Measurements from ENCODE around the gene FAM83B. TPM values are rescaled to one million over a fixed set of nuclear protein-coding genes. Genes with fewer than 3 reads are reported as not detected.

Gene FAM83B
- total RNA-seq, 1 experiment from 2014 or later, result 3.9 TPM

DNA sequence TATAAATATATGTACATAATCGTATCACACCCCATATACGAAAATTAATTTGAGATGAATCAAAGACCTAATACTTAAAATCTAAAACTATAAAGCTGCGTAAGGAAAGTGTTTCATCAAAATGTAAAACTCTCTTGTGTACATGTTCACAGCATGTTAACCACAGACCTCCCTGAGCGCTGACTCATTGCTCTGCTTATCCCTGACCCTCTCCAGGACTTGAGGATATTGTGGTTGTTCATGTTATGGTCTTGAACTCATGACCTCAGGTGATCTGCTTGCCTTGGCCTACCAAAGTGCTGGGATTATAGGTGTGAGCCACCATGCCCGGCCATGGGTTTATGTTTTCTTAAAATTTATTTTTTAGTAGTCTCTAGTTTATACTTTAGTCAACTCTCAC, 14.2 kb downstream of the FAM83B start:
- no peak for ATAC-seq
- TF ChIP-seq TEAD1 (CRISPR knock-in tag; IDR thresholded peaks at IDR 0.05) (no peak), SMAD4 (CRISPR knock-in tag; IDR thresholded peaks at IDR 0.05) (no peak), ZNF416 (CRISPR knock-in tag; IDR thresholded peaks at IDR 0.05) (no peak), ZBTB43 (CRISPR knock-in tag; IDR thresholded peaks at IDR 0.05) (no peak), IRF2 (CRISPR knock-in tag; IDR thresholded peaks at IDR 0.05; ENCODE audit: borderline replicate concordance, low read depth) (no peak), GTF2I (CRISPR knock-in tag; conservative IDR thresholded peaks at IDR 0.05) (no peak), HMGXB4 (CRISPR knock-in tag; IDR thresholded peaks at IDR 0.05) (no peak), ZNF263 (CRISPR knock-in tag; IDR thresholded peaks at IDR 0.05; ENCODE audit: low read depth) (no peak), FOXJ3 (CRISPR knock-in tag; IDR thresholded peaks at IDR 0.05; ENCODE audit: borderline replicate concordance) (no peak)
- TF ChIP-seq, protein P1, sequence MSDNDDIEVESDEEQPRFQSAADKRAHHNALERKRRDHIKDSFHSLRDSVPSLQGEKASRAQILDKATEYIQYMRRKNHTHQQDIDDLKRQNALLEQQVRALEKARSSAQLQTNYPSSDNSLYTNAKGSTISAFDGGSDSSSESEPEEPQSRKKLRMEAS (CRISPR knock-in tag; IDR thresholded peaks at IDR 0.05), result no peak
- TF ChIP-seq, protein P2, sequence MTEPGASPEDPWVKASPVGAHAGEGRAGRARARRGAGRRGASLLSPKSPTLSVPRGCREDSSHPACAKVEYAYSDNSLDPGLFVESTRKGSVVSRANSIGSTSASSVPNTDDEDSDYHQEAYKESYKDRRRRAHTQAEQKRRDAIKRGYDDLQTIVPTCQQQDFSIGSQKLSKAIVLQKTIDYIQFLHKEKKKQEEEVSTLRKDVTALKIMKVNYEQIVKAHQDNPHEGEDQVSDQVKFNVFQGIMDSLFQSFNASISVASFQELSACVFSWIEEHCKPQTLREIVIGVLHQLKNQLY (CRISPR knock-in tag; IDR thresholded peaks at IDR 0.05), result no peak
- TF ChIP-seq, protein P3, sequence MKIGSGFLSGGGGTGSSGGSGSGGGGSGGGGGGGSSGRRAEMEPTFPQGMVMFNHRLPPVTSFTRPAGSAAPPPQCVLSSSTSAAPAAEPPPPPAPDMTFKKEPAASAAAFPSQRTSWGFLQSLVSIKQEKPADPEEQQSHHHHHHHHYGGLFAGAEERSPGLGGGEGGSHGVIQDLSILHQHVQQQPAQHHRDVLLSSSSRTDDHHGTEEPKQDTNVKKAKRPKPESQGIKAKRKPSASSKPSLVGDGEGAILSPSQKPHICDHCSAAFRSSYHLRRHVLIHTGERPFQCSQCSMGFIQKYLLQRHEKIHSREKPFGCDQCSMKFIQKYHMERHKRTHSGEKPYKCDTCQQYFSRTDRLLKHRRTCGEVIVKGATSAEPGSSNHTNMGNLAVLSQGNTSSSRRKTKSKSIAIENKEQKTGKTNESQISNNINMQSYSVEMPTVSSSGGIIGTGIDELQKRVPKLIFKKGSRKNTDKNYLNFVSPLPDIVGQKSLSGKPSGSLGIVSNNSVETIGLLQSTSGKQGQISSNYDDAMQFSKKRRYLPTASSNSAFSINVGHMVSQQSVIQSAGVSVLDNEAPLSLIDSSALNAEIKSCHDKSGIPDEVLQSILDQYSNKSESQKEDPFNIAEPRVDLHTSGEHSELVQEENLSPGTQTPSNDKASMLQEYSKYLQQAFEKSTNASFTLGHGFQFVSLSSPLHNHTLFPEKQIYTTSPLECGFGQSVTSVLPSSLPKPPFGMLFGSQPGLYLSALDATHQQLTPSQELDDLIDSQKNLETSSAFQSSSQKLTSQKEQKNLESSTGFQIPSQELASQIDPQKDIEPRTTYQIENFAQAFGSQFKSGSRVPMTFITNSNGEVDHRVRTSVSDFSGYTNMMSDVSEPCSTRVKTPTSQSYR (CRISPR knock-in tag; IDR thresholded peaks at IDR 0.05), result no peak

GRCh38 chr6:54861905-54862616, 15.5 kb downstream of the FAM83B start:
- Mint-ChIP-seq H3K4me1 (peaks cover 33% of the 10 kb centered on the region), H3K36me3 (no peaks in the 10 kb centered on the region), H3K27me3 (ENCODE audit: low read depth) (no peaks in the 10 kb centered on the region), H3K4me3 (no peak overlapping the region), H3K9me3 (no peaks in the 10 kb centered on the region), H3K27ac (no peak overlapping the region)
- DNase-seq (ENCODE audit: low spot score), result no peak
- TF ChIP-seq ZNF416 (CRISPR knock-in tag; IDR thresholded peaks at IDR 0.05) (no peak), ZNF671 (CRISPR knock-in tag; IDR thresholded peaks at IDR 0.05) (no peak), SMAD3 (CRISPR knock-in tag; IDR thresholded peaks at IDR 0.05; ENCODE audit: borderline replicate concordance) (no peak), IRF2 (CRISPR knock-in tag; IDR thresholded peaks at IDR 0.05; ENCODE audit: borderline replicate concordance, low read depth) (no peak)
- ChIA-PET POLR2A (no interaction called here), CTCF (no interaction called here)
- ATAC-seq, result no peak

More for the DNA sequence above, 14.2 kb downstream of the FAM83B start:
- Mint-ChIP-seq H3K27me3 (ENCODE audit: low read depth) (no peaks in the 10 kb centered on the region), H3K9me3 (no peaks in the 10 kb centered on the region), H3K36me3 (no peaks in the 10 kb centered on the region), H3K27ac (no peak overlapping the region), H3K4me1 (peaks cover 42% of the 10 kb centered on the region), H3K4me3 (no peak overlapping the region)
- ChIA-PET CTCF (interaction anchor here (0.7 kb wide), 1 partner anchor 11 kb away, joined by 4 read pairs; no protein-coding TSS in a partner anchor), POLR2A (no interaction called here)
- no peak for DNase-seq (ENCODE audit: low spot score)

GRCh38 chr6:54864272-54864671, 17.7 kb downstream of the FAM83B start:
- Mint-ChIP-seq H3K4me3 (no peak overlapping the region), H3K4me1 (peaks cover 28% of the 10 kb centered on the region), H3K9me3 (no peaks in the 10 kb centered on the region), H3K27ac (no peak overlapping the region), H3K36me3 (no peaks in the 10 kb centered on the region), H3K27me3 (ENCODE audit: low read depth) (no peaks in the 10 kb centered on the region)
- ChIA-PET CTCF (no interaction called here), POLR2A (no interaction called here)
- ATAC-seq, result no peak
- no peak for DNase-seq (ENCODE audit: low spot score)
- TF ChIP-seq, protein P4, sequence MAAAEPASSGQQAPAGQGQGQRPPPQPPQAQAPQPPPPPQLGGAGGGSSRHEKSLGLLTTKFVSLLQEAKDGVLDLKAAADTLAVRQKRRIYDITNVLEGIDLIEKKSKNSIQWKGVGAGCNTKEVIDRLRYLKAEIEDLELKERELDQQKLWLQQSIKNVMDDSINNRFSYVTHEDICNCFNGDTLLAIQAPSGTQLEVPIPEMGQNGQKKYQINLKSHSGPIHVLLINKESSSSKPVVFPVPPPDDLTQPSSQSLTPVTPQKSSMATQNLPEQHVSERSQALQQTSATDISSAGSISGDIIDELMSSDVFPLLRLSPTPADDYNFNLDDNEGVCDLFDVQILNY (CRISPR knock-in tag; IDR thresholded peaks at IDR 0.05), result no peak
- no peak for TF ChIP-seq MXD4 (CRISPR knock-in tag; IDR thresholded peaks at IDR 0.05; ENCODE audit: borderline replicate concordance)
- TF ChIP-seq, protein P5, sequence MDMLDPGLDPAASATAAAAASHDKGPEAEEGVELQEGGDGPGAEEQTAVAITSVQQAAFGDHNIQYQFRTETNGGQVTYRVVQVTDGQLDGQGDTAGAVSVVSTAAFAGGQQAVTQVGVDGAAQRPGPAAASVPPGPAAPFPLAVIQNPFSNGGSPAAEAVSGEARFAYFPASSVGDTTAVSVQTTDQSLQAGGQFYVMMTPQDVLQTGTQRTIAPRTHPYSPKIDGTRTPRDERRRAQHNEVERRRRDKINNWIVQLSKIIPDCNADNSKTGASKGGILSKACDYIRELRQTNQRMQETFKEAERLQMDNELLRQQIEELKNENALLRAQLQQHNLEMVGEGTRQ (CRISPR knock-in tag; IDR thresholded peaks at IDR 0.05), result no peak
- TF ChIP-seq KAT7 (CRISPR knock-in tag; IDR thresholded peaks at IDR 0.05; ENCODE audit: borderline replicate concordance), result no peak
- TF ChIP-seq TP53 (CRISPR knock-in tag; IDR thresholded peaks at IDR 0.05), result no peak
- no peak for TF ChIP-seq SOX15 (CRISPR knock-in tag; IDR thresholded peaks at IDR 0.05)
- no peak for TF ChIP-seq GABPB1 (CRISPR knock-in tag; IDR thresholded peaks at IDR 0.05)
- TF ChIP-seq, protein P6, sequence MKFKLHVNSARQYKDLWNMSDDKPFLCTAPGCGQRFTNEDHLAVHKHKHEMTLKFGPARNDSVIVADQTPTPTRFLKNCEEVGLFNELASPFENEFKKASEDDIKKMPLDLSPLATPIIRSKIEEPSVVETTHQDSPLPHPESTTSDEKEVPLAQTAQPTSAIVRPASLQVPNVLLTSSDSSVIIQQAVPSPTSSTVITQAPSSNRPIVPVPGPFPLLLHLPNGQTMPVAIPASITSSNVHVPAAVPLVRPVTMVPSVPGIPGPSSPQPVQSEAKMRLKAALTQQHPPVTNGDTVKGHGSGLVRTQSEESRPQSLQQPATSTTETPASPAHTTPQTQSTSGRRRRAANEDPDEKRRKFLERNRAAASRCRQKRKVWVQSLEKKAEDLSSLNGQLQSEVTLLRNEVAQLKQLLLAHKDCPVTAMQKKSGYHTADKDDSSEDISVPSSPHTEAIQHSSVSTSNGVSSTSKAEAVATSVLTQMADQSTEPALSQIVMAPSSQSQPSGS (CRISPR knock-in tag; IDR thresholded peaks at IDR 0.05; ENCODE audit: borderline replicate concordance, low read depth), result no peak
- TF ChIP-seq ZNF232 (CRISPR knock-in tag; IDR thresholded peaks at IDR 0.05), result no peak
